Type B pancreatic cell (in vitro differentiated cells): Measurements from ENCODE around the gene ATP5F1D. TPM values are rescaled to one million over a fixed set of nuclear protein-coding genes. Genes with fewer than 3 reads are reported as not detected.
A peak's percentile ranks its signal among the peaks of the same experiment; 100 is the strongest.

Experiments
- DNase-seq: peaks from one replicate; pipeline ENCODE4 v3.0.0; 2021; ENCODE audit warnings: mixed read lengths; ENCODE audit not compliant: unreplicated experiment; ENCODE audit errors: extremely low spot score
- H3K27ac Mint-ChIP-seq: 2 replicates; pipeline ENCODE4 v1.8.0; 2021; ENCODE audit warnings: mild to moderate bottlenecking, mixed read lengths
- H3K27me3 Mint-ChIP-seq: 2 replicates; pipeline ENCODE4 v1.8.0; 2021; ENCODE audit warnings: mixed read lengths
- H3K36me3 Mint-ChIP-seq: 2 replicates; pipeline ENCODE4 v1.8.0; 2021; ENCODE audit warnings: mixed read lengths
- H3K4me1 Mint-ChIP-seq: one replicate; pipeline ENCODE4 v1.8.0; 2021; ENCODE audit warnings: mixed read lengths; ENCODE audit not compliant: unreplicated experiment
- H3K4me3 Mint-ChIP-seq: 2 replicates; pipeline ENCODE4 v1.8.0; 2021; ENCODE audit warnings: mild to moderate bottlenecking, mixed read lengths
- H3K9me3 Mint-ChIP-seq: 2 replicates; pipeline ENCODE4 v1.8.0; 2021; ENCODE audit warnings: mixed read lengths
- total RNA-seq: library from RNA; stranded (reverse); gene quantifications from 2 replicates; pipeline ENCODE4 v1.2.1, GENCODE V29; 2021; ENCODE audit warnings: low replicate concordance
- TF ChIP-seq, protein P1 (sequence below): fragments of 200-600 bp; sonication (generic); conservative IDR thresholded peaks from 2 replicates; pipeline ENCODE4 v1.5.0; 2021; ENCODE audit warnings: antibody characterized with exemption, mild to moderate bottlenecking

Gene ATP5F1D
- total RNA-seq, 1 donor from 2014 or later, result 165 TPM

DNA sequence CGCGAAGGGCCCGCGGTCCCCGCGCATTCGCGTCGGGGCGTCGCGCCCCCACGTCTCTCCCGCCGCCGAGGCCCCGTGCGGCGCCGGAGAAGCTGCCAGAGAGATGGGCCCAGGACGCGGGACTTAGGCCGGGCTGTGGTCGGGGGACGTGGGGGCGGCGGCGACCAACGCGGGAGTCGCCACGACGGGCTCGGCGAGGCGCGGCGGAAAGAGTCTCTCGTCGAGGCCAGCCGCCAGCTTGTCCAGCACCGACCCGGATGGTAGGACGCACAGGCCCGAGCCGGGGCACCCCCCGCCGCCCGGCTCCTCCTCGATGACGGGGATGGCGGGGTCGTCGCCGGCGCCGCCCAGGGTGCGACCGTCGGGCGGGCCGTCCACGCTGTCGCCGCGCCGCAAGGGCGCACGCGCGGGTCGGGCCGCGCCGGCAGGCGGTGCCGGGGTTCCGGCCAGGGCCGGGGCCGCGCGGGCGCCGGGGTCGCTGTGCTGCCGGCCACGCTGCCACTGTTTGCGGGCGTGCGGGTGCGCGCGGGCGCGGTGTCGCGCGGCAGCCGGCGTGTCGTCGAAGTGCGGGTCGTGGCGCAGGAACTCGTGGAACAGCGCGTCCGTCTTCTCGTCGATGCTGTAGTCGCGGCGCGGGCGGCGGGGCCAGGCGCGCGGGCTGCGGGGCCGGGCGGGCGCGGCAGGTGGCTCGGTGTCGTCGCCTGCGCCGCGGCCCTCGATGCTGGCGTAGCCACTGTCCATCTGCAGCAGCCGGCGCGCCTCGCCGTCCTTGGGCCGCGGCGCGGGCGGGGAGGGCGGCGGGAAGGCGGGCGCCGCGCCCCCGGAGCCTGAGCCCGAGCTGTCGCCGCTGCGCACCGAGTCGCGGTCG, 12.3 kb upstream of the ATP5F1D start:
- Mint-ChIP-seq H3K27me3 (no peaks in the 10 kb centered on the region), H3K4me1 (peaks cover 13% of the 10 kb centered on the region), H3K36me3 (no peaks in the 10 kb centered on the region), H3K4me3 (no peak overlapping the region), H3K9me3 (no peaks in the 10 kb centered on the region), H3K27ac (no peak overlapping the region)
- TF ChIP-seq, protein P1, sequence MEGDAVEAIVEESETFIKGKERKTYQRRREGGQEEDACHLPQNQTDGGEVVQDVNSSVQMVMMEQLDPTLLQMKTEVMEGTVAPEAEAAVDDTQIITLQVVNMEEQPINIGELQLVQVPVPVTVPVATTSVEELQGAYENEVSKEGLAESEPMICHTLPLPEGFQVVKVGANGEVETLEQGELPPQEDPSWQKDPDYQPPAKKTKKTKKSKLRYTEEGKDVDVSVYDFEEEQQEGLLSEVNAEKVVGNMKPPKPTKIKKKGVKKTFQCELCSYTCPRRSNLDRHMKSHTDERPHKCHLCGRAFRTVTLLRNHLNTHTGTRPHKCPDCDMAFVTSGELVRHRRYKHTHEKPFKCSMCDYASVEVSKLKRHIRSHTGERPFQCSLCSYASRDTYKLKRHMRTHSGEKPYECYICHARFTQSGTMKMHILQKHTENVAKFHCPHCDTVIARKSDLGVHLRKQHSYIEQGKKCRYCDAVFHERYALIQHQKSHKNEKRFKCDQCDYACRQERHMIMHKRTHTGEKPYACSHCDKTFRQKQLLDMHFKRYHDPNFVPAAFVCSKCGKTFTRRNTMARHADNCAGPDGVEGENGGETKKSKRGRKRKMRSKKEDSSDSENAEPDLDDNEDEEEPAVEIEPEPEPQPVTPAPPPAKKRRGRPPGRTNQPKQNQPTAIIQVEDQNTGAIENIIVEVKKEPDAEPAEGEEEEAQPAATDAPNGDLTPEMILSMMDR, result no peak
- no peak for DNase-seq

DNA sequence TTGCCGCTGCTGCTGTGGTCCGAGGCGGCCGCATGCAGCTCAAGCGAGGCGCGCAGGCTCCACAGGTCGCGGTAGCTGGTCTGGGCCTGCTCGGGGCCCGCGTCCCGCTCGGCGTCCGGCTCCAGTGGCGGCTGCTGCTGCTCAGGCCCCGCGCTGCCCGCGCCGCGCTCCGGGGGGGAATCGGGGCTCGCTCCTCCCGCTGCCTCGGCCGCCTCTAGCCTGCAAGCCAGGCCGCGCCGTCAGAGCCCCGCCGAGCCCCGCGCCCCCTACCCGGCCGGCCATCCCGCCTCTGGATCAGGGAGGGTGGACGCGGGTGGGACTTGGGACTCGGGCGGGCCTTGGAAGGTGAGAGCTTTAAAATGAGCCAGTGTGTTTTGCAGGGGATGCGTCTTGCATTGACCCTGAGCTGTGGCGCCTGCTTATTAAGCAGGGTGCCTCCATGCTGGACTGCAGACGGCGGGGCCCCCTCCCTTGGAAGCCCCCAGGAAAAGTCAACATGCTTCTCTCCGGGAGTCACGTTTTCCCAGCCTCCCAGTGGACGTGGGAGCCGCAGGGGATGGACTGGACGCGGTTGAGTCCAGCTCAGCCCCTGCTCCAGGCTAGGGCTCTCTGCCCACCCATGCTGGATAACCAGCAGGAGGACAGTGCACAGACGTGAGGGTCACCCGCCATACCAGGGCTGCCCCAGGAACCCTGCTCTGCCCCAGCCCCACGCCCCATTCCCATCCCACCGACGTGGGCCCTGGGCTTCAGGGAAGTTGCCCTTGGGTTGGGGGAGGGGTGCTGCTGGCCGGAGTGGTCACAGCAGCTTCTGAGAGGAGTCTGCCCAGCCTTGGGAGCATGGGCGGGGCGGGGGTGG, 11.4 kb upstream of the ATP5F1D start:
- no peak for DNase-seq
- Mint-ChIP-seq H3K36me3 (no peaks in the 10 kb centered on the region), H3K9me3 (no peaks in the 10 kb centered on the region), H3K4me1 (peaks cover 13% of the 10 kb centered on the region), H3K27me3 (no peaks in the 10 kb centered on the region), H3K27ac (no peak overlapping the region), H3K4me3 (no peak overlapping the region)
- TF ChIP-seq, protein P1, result no peak

- Mint-ChIP-seq H3K36me3 (no peaks in the 10 kb centered on the region), H3K27me3 (no peaks in the 10 kb centered on the region), H3K4me3 (no peak overlapping the region), H3K4me1 (peaks cover 13% of the 10 kb centered on the region), H3K27ac (no peak overlapping the region), H3K9me3 (no peaks in the 10 kb centered on the region)
- no peak for DNase-seq
- TF ChIP-seq, protein P1, result no peak
These were observed 10.6 kb upstream of the ATP5F1D start for GRCh38 chr19:1230783-1231489.

- H3K4me3 Mint-ChIP-seq, result peak overlapping the region; percentile 55
These were observed 9.6 kb upstream of the ATP5F1D start for GRCh38 chr19:1231729-1232637.

More at GRCh38 chr19:1231729-1232637, 9.6 kb upstream of the ATP5F1D start:
- Mint-ChIP-seq H3K27me3 (no peaks in the 10 kb centered on the region), H3K36me3 (no peaks in the 10 kb centered on the region), H3K9me3 (no peaks in the 10 kb centered on the region), H3K4me1 (peaks cover 13% of the 10 kb centered on the region), H3K27ac (peak overlapping the region; percentile 80)
- DNase-seq, result no peak
- TF ChIP-seq, protein P1, result no peak
